ENCODE data around the gene KCNIP3. TPM values are rescaled to one million over a fixed set of nuclear protein-coding genes. Genes with fewer than 3 reads are reported as not detected.

KCNIP3 gene
- total RNA-seq, 1 experiment from 2014 or later: 19.1 TPM

- BruUV-seq (replicated peaks): no TSS peak
- no peaks in the 10 kb centered on the region for H3K9me2 ChIP-seq (replicated peaks; ENCODE audit: low read length)
- H3K36me3 ChIP-seq (ENCODE audit: low read depth, low read length): no peaks in the 10 kb centered on the region
- no peak overlapping the region for H3K4me2 ChIP-seq (ENCODE audit: low read length)
- ChIA-PET CTCF (interaction anchor here (0.6 kb wide), 1 partner anchor 8 kb away, joined by 3 read pairs; no protein-coding TSS in a partner anchor), POLR2A (ENCODE audit: unreplicated experiment) (interaction anchor here (0.6 kb wide), 1 partner anchor 350 kb away, joined by 5 read pairs; no protein-coding TSS in a partner anchor)
- H3K27me3 ChIP-seq (ENCODE audit: low read length): no peaks in the 10 kb centered on the region
- H4K20me1 ChIP-seq (ENCODE audit: low read length): no peaks in the 10 kb centered on the region
- H3K9me3 ChIP-seq (ENCODE audit: low read length): no peaks in the 10 kb centered on the region
- H3K27ac ChIP-seq (ENCODE audit: low read length): no peak overlapping the region
- no peak for DNase-seq
- no peak overlapping the region for H3K4me3 ChIP-seq (ENCODE audit: low read length)
- intact Hi-C loops (cut with micrococcal nuclease): no loop called here
- no peak for ATAC-seq
- no peak for TF ChIP-seq EZH2 (IDR thresholded peaks at IDR 0.05; ENCODE audit: low read length, unreplicated experiment)
- no peak for TF ChIP-seq EZH2phosphoT487 (IDR thresholded peaks at IDR 0.05; ENCODE audit: borderline replicate concordance, low read length)
- TF ChIP-seq CTCF (conservative IDR thresholded peaks at IDR 0.05; ENCODE audit: low read depth, low read length): no peak
- no peaks in the 10 kb centered on the region for H3K79me2 ChIP-seq (ENCODE audit: low read length)
- no peak overlapping the region for H2AFZ ChIP-seq (ENCODE audit: low read length)
- H3F3A ChIP-seq (ENCODE audit: low read length, unreplicated experiment): no peaks in the 10 kb centered on the region
- no peaks in the 10 kb centered on the region for H3K4me1 ChIP-seq (ENCODE audit: insufficient read depth, low read length)
- no peak overlapping the region for H3K9ac ChIP-seq (ENCODE audit: low read length)
Measured at GRCh38 chr2:95381212-95382191, 84.4 kb downstream of the KCNIP3 start.

- no peak overlapping the region for H3K4me3 ChIP-seq (ENCODE audit: low read length)
- H3K27me3 ChIP-seq (ENCODE audit: low read length): no peaks in the 10 kb centered on the region
- no peaks in the 10 kb centered on the region for H3F3A ChIP-seq (ENCODE audit: low read length, unreplicated experiment)
- H3K9me3 ChIP-seq (ENCODE audit: low read length): no peaks in the 10 kb centered on the region
- H3K9me2 ChIP-seq (replicated peaks; ENCODE audit: low read length): no peaks in the 10 kb centered on the region
- TF ChIP-seq EZH2phosphoT487 (IDR thresholded peaks at IDR 0.05; ENCODE audit: borderline replicate concordance, low read length): no peak
- TF ChIP-seq CTCF (conservative IDR thresholded peaks at IDR 0.05; ENCODE audit: low read depth, low read length): no peak
- TF ChIP-seq EZH2 (IDR thresholded peaks at IDR 0.05; ENCODE audit: low read length, unreplicated experiment): no peak
- H3K4me1 ChIP-seq (ENCODE audit: insufficient read depth, low read length): no peaks in the 10 kb centered on the region
- ChIA-PET CTCF (no interaction called here), POLR2A (ENCODE audit: unreplicated experiment) (interaction anchor here (0.6 kb wide), 1 partner anchor 349 kb away, joined by 5 read pairs; no protein-coding TSS in a partner anchor)
- ATAC-seq: no peak
- no peak overlapping the region for H3K27ac ChIP-seq (ENCODE audit: low read length)
- H3K9ac ChIP-seq (ENCODE audit: low read length): no peak overlapping the region
- no peaks in the 10 kb centered on the region for H3K79me2 ChIP-seq (ENCODE audit: low read length)
- H4K20me1 ChIP-seq (ENCODE audit: low read length): no peaks in the 10 kb centered on the region
- no peak overlapping the region for H2AFZ ChIP-seq (ENCODE audit: low read length)
- no peaks in the 10 kb centered on the region for H3K36me3 ChIP-seq (ENCODE audit: low read depth, low read length)
- no TSS peak for BruUV-seq (replicated peaks)
- no peak overlapping the region for H3K4me2 ChIP-seq (ENCODE audit: low read length)
- intact Hi-C loops (cut with micrococcal nuclease): no loop called here
- no peak for DNase-seq
Measured at GRCh38 chr2:95382192-95382591, 85.0 kb downstream of the KCNIP3 start.
